ENCODE data around the gene PDCD11. TPM values are rescaled to one million over a fixed set of nuclear protein-coding genes. Genes with fewer than 3 reads are reported as not detected.
A peak's percentile ranks its signal among the peaks of the same experiment; 100 is the strongest.
"Not testable (repeated sequence)": the region's sequence is repeated elsewhere in the genome, so short reads cannot be mapped to it uniquely, and the experiment has no call there.

Gene PDCD11
- total RNA-seq, 1 experiment from 2014 or later: 106 TPM

DNA sequence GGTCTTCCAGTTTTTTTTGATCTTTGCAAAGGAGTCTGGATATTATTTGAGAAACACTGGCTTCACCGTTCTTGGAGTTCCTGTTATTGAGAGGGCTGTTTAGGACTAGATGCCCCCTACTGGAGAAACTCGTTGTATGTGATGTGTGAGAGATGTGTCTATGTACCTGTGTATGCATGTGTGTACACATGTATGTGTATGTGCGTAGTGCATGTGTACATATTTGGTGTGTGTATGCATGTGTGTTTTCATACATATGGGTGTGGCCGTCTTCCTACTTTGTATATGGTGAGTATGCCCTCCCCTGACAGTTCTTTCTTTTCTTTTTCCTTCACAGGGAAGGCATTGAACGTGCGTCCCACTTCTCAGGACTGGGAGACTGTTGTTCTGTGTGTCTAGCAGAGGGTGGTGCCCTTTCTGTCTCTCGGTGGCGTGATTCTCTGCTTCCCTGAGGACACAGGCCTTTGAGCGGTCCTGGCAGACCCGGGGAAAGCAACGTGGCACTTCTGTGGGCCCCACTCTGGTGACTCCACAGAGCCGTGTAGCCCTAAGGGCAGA lies 85.6 kb downstream of the PDCD11 start:
- Histone ChIP-seq H3K4me1 (ENCODE audit: control insufficient read depth in 1 of 2, insufficient read depth in 2 of 2, low read length in 2 of 2) (peaks cover 18 to 45% of the 10 kb centered on the region in 2 experiments), H3K9me3 (ENCODE audit: control insufficient read depth in 1 of 2, insufficient read depth in 1 of 2, low read depth in 1 of 2, low read length in 2 of 2) (no peaks in the 10 kb centered on the region), H3K27me3 (ENCODE audit: insufficient read depth, low read length) (no peaks in the 10 kb centered on the region), H3K79me2 (ENCODE audit: insufficient read depth, low read length) (no peaks in the 10 kb centered on the region), H3K9ac (ENCODE audit: low read length) (no peak overlapping the region), H3K36me3 (ENCODE audit: control insufficient read depth in 1 of 2, insufficient read depth in 2 of 2, low read length in 2 of 2) (no peaks in the 10 kb centered on the region), H3K9me2 (ENCODE audit: insufficient read depth) (no peaks in the 10 kb centered on the region), H3K4me2 (ENCODE audit: low read length) (peak overlapping the region; percentile 5), H4K20me1 (ENCODE audit: insufficient read depth) (no peaks in the 10 kb centered on the region), H2AFZ (ENCODE audit: low read depth, low read length, poor library complexity, severe bottlenecking) (peak overlapping the region; percentile 84), H3K27ac (ENCODE audit: low read depth, low read length) (no peak overlapping the region), H3K4me3 (replicated peaks in 1 of 2; ENCODE audit: low read depth in 1 of 2, low read length in 2 of 2) (no peak overlapping the region)
- intact Hi-C loops (cut with micrococcal nuclease): loop anchor here (1.0 to 10.0 kb wide), 5 partner anchors 31 to 747 kb away; no protein-coding TSS in a partner anchor
- peak; percentile 69 for ATAC-seq
- no TSS peak for BruUV-seq (replicated peaks)
- CTCF ChIA-PET: interaction anchor here (0.9 to 1.5 kb wide), 2 partner anchors 8 to 61 kb away, joined by 3 to 6 read pairs; no protein-coding TSS in a partner anchor
- RAD21 ChIA-PET (ENCODE audit: low non-redundant PET in 1 of 2, low total read pairs in 2 of 2, uncharacterized antibody in 2 of 2, unreplicated experiment in 2 of 2): no interaction called here
- POLR2A ChIA-PET: no interaction called here
- DNase-seq (ENCODE audit: low read depth, low spot score): peak; percentile 87
- TF ChIP-seq TCF7L2 (IDR thresholded peaks at IDR 0.05; ENCODE audit: borderline replicate concordance, extremely low read depth, insufficient read depth, insufficient read length): no peak
- peak; percentile 53 for TF ChIP-seq YY1 (IDR thresholded peaks at IDR 0.05; ENCODE audit: extremely low read depth, insufficient replicate concordance, low read depth, low read length)
- peak; percentile 82 for TF ChIP-seq RAD21 (IDR thresholded peaks at IDR 0.05; ENCODE audit: low read depth)
- no peak for TF ChIP-seq EGR1 (IDR thresholded peaks at IDR 0.05; ENCODE audit: low read depth)
- TF ChIP-seq, protein P1, sequence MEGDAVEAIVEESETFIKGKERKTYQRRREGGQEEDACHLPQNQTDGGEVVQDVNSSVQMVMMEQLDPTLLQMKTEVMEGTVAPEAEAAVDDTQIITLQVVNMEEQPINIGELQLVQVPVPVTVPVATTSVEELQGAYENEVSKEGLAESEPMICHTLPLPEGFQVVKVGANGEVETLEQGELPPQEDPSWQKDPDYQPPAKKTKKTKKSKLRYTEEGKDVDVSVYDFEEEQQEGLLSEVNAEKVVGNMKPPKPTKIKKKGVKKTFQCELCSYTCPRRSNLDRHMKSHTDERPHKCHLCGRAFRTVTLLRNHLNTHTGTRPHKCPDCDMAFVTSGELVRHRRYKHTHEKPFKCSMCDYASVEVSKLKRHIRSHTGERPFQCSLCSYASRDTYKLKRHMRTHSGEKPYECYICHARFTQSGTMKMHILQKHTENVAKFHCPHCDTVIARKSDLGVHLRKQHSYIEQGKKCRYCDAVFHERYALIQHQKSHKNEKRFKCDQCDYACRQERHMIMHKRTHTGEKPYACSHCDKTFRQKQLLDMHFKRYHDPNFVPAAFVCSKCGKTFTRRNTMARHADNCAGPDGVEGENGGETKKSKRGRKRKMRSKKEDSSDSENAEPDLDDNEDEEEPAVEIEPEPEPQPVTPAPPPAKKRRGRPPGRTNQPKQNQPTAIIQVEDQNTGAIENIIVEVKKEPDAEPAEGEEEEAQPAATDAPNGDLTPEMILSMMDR (IDR thresholded peaks at IDR 0.05 in 2 of 3, conservative IDR thresholded peaks at IDR 0.05 in 1 of 3; ENCODE audit: borderline replicate concordance in 1 of 3, insufficient read depth in 1 of 3, low read depth in 2 of 3, low read length in 2 of 3): peak; percentile 83 to 91 (median 87)
- peak; percentile 84 for TF ChIP-seq CBX3 (IDR thresholded peaks at IDR 0.05; ENCODE audit: low read depth)
- no peak for TF ChIP-seq ZNF274 (IDR thresholded peaks at IDR 0.05; ENCODE audit: low read depth, low read length)

- intact Hi-C loops (cut with micrococcal nuclease): loop anchor here (5.0 to 10.0 kb wide), 2 partner anchors 245 to 752 kb away; no protein-coding TSS in a partner anchor
- H3K9me3 ChIP-seq (ENCODE audit: control insufficient read depth in 1 of 2, insufficient read depth in 1 of 2, low read depth in 1 of 2, low read length in 2 of 2); H3K9me2 ChIP-seq (ENCODE audit: insufficient read depth); H3K4me3 ChIP-seq (replicated peaks in 1 of 2; ENCODE audit: low read depth in 1 of 2, low read length in 2 of 2); H4K20me1 ChIP-seq (ENCODE audit: insufficient read depth); H2AFZ ChIP-seq (ENCODE audit: low read depth, low read length, poor library complexity, severe bottlenecking); H3K36me3 ChIP-seq (ENCODE audit: control insufficient read depth in 1 of 2, insufficient read depth in 2 of 2, low read length in 2 of 2); H3K4me2 ChIP-seq (ENCODE audit: low read length); H3K27ac ChIP-seq (ENCODE audit: low read depth, low read length); BruUV-seq (replicated peaks); H3K79me2 ChIP-seq (ENCODE audit: insufficient read depth, low read length); DNase-seq (ENCODE audit: low read depth, low spot score); H3K9ac ChIP-seq (ENCODE audit: low read length); H3K27me3 ChIP-seq (ENCODE audit: insufficient read depth, low read length); POLR2A ChIA-PET; ATAC-seq: not testable (repeated sequence)
- peaks cover 4 to 33% of the 10 kb centered on the region in 2 experiments for H3K4me1 ChIP-seq (ENCODE audit: control insufficient read depth in 1 of 2, insufficient read depth in 2 of 2, low read length in 2 of 2)
- CTCF ChIA-PET: interaction anchor here (0.8 to 3.3 kb wide), 12 partner anchors 10 to 242 kb away, joined by 3 to 9 read pairs (median 6); no protein-coding TSS in a partner anchor
- RAD21 ChIA-PET (ENCODE audit: low non-redundant PET in 1 of 2, low total read pairs in 2 of 2, uncharacterized antibody in 2 of 2, unreplicated experiment in 2 of 2): interaction anchor here (1.1 to 1.4 kb wide), 2 partner anchors 569 kb away, joined by 3 read pairs; partner anchors contain the start of gene CNNM2 (in 2 of the 2)
These were observed 90.4 kb downstream of the PDCD11 start for GRCh38 chr10:103486635-103487409.
